Measurements from ENCODE around the gene BTBD19.

BTBD19 gene

DNA sequence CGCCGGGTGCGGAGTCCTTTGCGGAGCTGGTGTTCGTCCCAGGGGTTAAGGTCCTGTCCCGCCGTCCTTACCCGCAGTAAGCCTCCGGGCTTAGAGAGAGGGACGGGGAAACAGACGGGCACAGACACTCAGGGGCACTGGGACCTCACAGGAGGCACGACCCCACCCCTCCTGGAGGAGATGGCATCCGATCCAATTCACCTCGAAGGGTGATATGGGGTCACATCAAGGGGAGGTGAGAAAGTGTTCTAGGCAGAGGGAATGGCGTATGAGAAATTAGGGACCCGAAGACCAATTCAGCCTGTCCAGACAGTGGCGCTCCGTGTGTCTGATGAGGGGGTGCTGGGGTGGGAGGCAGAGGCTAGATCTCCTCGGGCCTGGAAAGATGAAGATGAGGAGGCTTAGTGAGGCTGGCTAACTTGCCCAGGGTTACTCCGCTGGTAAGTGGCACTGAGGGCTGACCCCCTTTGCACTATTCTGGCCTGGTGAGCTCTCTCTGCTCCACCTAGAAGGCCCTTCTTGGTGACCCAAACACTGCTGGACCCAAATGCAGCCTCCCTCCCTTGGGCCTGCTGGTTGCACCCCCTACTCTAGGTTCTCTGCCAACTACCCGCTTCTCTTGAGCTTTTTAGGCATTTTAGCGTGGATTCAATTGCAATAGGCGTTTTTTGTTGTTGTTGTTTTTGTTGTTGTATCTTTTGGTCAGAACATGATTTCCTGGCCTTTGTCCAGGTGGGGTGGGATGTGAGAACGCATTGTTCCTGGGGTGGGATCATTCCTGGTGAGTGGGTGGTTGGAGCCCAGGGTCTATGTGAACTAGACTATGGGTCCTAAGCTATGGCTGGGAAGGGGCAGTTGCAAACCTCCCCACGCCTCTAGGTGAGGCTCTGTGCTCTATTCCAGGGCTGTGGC is 12.3 kb downstream of the BTBD19 start:
- peak overlapping the region; percentile 96 for H4K8ac ChIP-seq (ENCODE audit: low read length)
- H3K36me3 ChIP-seq (ENCODE audit: control insufficient read depth in 1 of 2, insufficient read depth in 2 of 2, low read depth in 1 of 2, low read length in 2 of 2): peaks cover 3 to 13% of the 10 kb centered on the region in 2 experiments
- peak overlapping the region; percentile 100 for H4K91ac ChIP-seq (ENCODE audit: low read length)
- H3K4me2 ChIP-seq (ENCODE audit: low read length, poor library complexity, severe bottlenecking): peak overlapping the region; percentile 83
- H2BK120ac ChIP-seq (ENCODE audit: low read depth, low read length): peak overlapping the region; percentile 29
- no peaks in the 10 kb centered on the region for H3K79me1 ChIP-seq (replicated peaks; ENCODE audit: low read length, poor library complexity, severe bottlenecking)
- H3K18ac ChIP-seq (ENCODE audit: low read depth in 1 of 2, low read length in 2 of 2): peak overlapping the region; percentile 98 to 99
- H3K9ac ChIP-seq (ENCODE audit: low read length): peak overlapping the region; percentile 90
- peak overlapping the region; percentile 75 for H2AFZ ChIP-seq (ENCODE audit: low read depth, low read length)
- H2BK12ac ChIP-seq (ENCODE audit: low read length in 2 of 2): peak overlapping the region; percentile 11 to 59
- no peak for DNase-seq
- H2BK15ac ChIP-seq (ENCODE audit: low read depth, poor library complexity, severe bottlenecking): peak overlapping the region; percentile 74
- H3K9me3 ChIP-seq (ENCODE audit: control insufficient read depth, low read length): no peaks in the 10 kb centered on the region
- H2AK5ac ChIP-seq (ENCODE audit: low read length, severe bottlenecking): peak overlapping the region; percentile 22
- H2BK5ac ChIP-seq (ENCODE audit: low read depth, low read length, poor library complexity, severe bottlenecking): no peak overlapping the region
- H3K27me3 ChIP-seq (ENCODE audit: control insufficient read depth in 1 of 2, insufficient read depth in 1 of 2, low read length in 2 of 2): no peaks in the 10 kb centered on the region
- peak overlapping the region in 1 of 2 experiments; percentile 8 for H3K14ac ChIP-seq (ENCODE audit: low read length in 2 of 2)
- H3K23ac ChIP-seq (ENCODE audit: low read length in 2 of 2): no peak overlapping the region
- H3K4ac ChIP-seq (ENCODE audit: low read depth in 1 of 2, low read length in 2 of 2): peak overlapping the region; percentile 82 to 90
- H3K27ac ChIP-seq (ENCODE audit: low read length, poor library complexity, severe bottlenecking): peak overlapping the region; percentile 97
- 63% methylated on average over 25 of the region's 25 CpGs for WGBS
- H3K4me1 ChIP-seq (ENCODE audit: control insufficient read depth, insufficient read depth, low read depth, low read length): peaks cover 12% of the 10 kb centered on the region
- peak overlapping the region; percentile 58 to 76 for H3K4me3 ChIP-seq (ENCODE audit: insufficient read depth in 1 of 2, low read depth in 1 of 2, low read length in 2 of 2)

DNA sequence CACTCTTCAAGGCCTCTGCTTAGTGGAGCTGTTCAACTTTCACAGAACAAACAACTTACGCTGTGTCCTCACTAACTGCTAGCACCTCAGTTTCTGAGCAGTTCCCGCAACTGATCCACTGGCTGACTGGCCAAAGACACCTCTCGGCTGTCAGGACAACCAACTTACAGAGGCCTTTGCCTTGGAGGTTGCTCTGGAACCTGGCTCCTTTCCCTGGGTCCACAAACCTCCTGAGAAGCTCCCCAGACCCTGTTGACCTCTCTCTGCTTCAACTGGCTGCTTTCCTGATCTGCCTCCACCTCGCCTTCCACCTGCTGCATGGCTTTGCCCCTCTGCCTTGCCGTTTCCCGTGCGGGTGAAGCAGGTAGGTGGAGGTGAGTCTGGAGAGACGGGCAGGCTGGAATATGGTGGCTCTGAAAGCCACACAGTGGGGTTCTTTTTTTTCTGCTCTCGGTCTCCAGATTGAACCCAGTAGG is 13.0 kb downstream of the BTBD19 start:
- Histone ChIP-seq H2BK5ac (ENCODE audit: low read depth, low read length, poor library complexity, severe bottlenecking) (no peak overlapping the region), H3K4me3 (ENCODE audit: insufficient read depth in 1 of 2, low read depth in 1 of 2, low read length in 2 of 2) (no peak overlapping the region), H2AFZ (ENCODE audit: low read depth, low read length) (no peak overlapping the region), H3K9me3 (ENCODE audit: control insufficient read depth, low read length) (no peaks in the 10 kb centered on the region), H2BK120ac (ENCODE audit: low read depth, low read length) (no peak overlapping the region), H2BK12ac (ENCODE audit: low read length in 2 of 2) (peak overlapping the region; percentile 7 to 59), H3K27ac (ENCODE audit: low read length, poor library complexity, severe bottlenecking) (no peak overlapping the region), H4K91ac (ENCODE audit: low read length) (no peak overlapping the region), H4K8ac (ENCODE audit: low read length) (no peak overlapping the region), H2BK15ac (ENCODE audit: low read depth, poor library complexity, severe bottlenecking) (no peak overlapping the region), H3K14ac (ENCODE audit: low read length in 2 of 2) (no peak overlapping the region), H3K23ac (ENCODE audit: low read length in 2 of 2) (no peak overlapping the region), H3K36me3 (ENCODE audit: control insufficient read depth in 1 of 2, insufficient read depth in 2 of 2, low read depth in 1 of 2, low read length in 2 of 2) (peaks cover 3 to 8% of the 10 kb centered on the region in 2 experiments), H2AK5ac (ENCODE audit: low read length, severe bottlenecking) (no peak overlapping the region), H3K27me3 (ENCODE audit: control insufficient read depth in 1 of 2, insufficient read depth in 1 of 2, low read length in 2 of 2) (no peaks in the 10 kb centered on the region), H3K4me1 (ENCODE audit: control insufficient read depth, insufficient read depth, low read depth, low read length) (peaks cover 13% of the 10 kb centered on the region), H3K18ac (ENCODE audit: low read depth in 1 of 2, low read length in 2 of 2) (no peak overlapping the region), H3K4ac (ENCODE audit: low read depth in 1 of 2, low read length in 2 of 2) (no peak overlapping the region), H3K79me1 (replicated peaks; ENCODE audit: low read length, poor library complexity, severe bottlenecking) (no peaks in the 10 kb centered on the region), H3K4me2 (ENCODE audit: low read length, poor library complexity, severe bottlenecking) (no peak overlapping the region), H3K9ac (ENCODE audit: low read length) (peak overlapping the region; percentile 90)
- WGBS: 96% methylated on average over 8 of the region's 9 CpGs
- no peak for DNase-seq

- 83% methylated on average over 6 of the region's 6 CpGs for WGBS
- Histone ChIP-seq H2BK120ac (ENCODE audit: low read depth, low read length) (no peak overlapping the region), H2BK15ac (ENCODE audit: low read depth, poor library complexity, severe bottlenecking) (no peak overlapping the region), H3K4me1 (ENCODE audit: control insufficient read depth, insufficient read depth, low read depth, low read length) (peaks cover 15% of the 10 kb centered on the region), H3K9ac (ENCODE audit: low read length) (no peak overlapping the region), H3K36me3 (ENCODE audit: control insufficient read depth in 1 of 2, insufficient read depth in 2 of 2, low read depth in 1 of 2, low read length in 2 of 2) (peaks cover 3% of the 10 kb centered on the region in 2 experiments), H3K14ac (ENCODE audit: low read length in 2 of 2) (no peak overlapping the region), H3K18ac (ENCODE audit: low read depth in 1 of 2, low read length in 2 of 2) (peak overlapping the region in 1 of 2 experiments; percentile 18), H2BK12ac (ENCODE audit: low read length in 2 of 2) (peak overlapping the region; percentile 1 to 68), H4K91ac (ENCODE audit: low read length) (no peak overlapping the region), H3K27ac (ENCODE audit: low read length, poor library complexity, severe bottlenecking) (no peak overlapping the region), H3K4ac (ENCODE audit: low read depth in 1 of 2, low read length in 2 of 2) (no peak overlapping the region), H3K9me3 (ENCODE audit: control insufficient read depth, low read length) (no peaks in the 10 kb centered on the region), H3K4me3 (ENCODE audit: insufficient read depth in 1 of 2, low read depth in 1 of 2, low read length in 2 of 2) (no peak overlapping the region), H3K27me3 (ENCODE audit: control insufficient read depth in 1 of 2, insufficient read depth in 1 of 2, low read length in 2 of 2) (no peaks in the 10 kb centered on the region), H2AK5ac (ENCODE audit: low read length, severe bottlenecking) (no peak overlapping the region), H3K79me1 (replicated peaks; ENCODE audit: low read length, poor library complexity, severe bottlenecking) (no peaks in the 10 kb centered on the region), H3K23ac (ENCODE audit: low read length in 2 of 2) (no peak overlapping the region), H4K8ac (ENCODE audit: low read length) (no peak overlapping the region), H2AFZ (ENCODE audit: low read depth, low read length) (no peak overlapping the region), H2BK5ac (ENCODE audit: low read depth, low read length, poor library complexity, severe bottlenecking) (no peak overlapping the region), H3K4me2 (ENCODE audit: low read length, poor library complexity, severe bottlenecking) (no peak overlapping the region)
- no peak for DNase-seq
These were observed 13.9 kb downstream of the BTBD19 start for GRCh38 chr1:44822131-44822701.

GRCh38 chr1:44822981-44823451 is 14.7 kb downstream of the BTBD19 start:
- Histone ChIP-seq H2BK12ac (ENCODE audit: low read length in 2 of 2) (peak overlapping the region in 1 of 2 experiments; percentile 61), H3K27me3 (ENCODE audit: control insufficient read depth in 1 of 2, insufficient read depth in 1 of 2, low read length in 2 of 2) (no peaks in the 10 kb centered on the region), H3K9me3 (ENCODE audit: control insufficient read depth, low read length) (no peaks in the 10 kb centered on the region), H3K9ac (ENCODE audit: low read length) (no peak overlapping the region), H4K8ac (ENCODE audit: low read length) (peak overlapping the region; percentile 42), H3K18ac (ENCODE audit: low read depth in 1 of 2, low read length in 2 of 2) (peak overlapping the region in 1 of 2 experiments; percentile 28), H3K79me1 (replicated peaks; ENCODE audit: low read length, poor library complexity, severe bottlenecking) (no peaks in the 10 kb centered on the region), H2BK5ac (ENCODE audit: low read depth, low read length, poor library complexity, severe bottlenecking) (no peak overlapping the region), H3K27ac (ENCODE audit: low read length, poor library complexity, severe bottlenecking) (no peak overlapping the region), H4K91ac (ENCODE audit: low read length) (peak overlapping the region; percentile 9), H3K4me2 (ENCODE audit: low read length, poor library complexity, severe bottlenecking) (no peak overlapping the region), H3K23ac (ENCODE audit: low read length in 2 of 2) (peak overlapping the region in 1 of 2 experiments; percentile 18), H3K4ac (ENCODE audit: low read depth in 1 of 2, low read length in 2 of 2) (no peak overlapping the region), H3K14ac (ENCODE audit: low read length in 2 of 2) (peak overlapping the region in 1 of 2 experiments; percentile 55), H2BK120ac (ENCODE audit: low read depth, low read length) (no peak overlapping the region), H2AK5ac (ENCODE audit: low read length, severe bottlenecking) (no peak overlapping the region), H3K36me3 (ENCODE audit: control insufficient read depth in 1 of 2, insufficient read depth in 2 of 2, low read depth in 1 of 2, low read length in 2 of 2) (peaks cover 0 to 3% of the 10 kb centered on the region in 2 experiments), H3K4me1 (ENCODE audit: control insufficient read depth, insufficient read depth, low read depth, low read length) (peaks cover 15% of the 10 kb centered on the region), H3K4me3 (ENCODE audit: insufficient read depth in 1 of 2, low read depth in 1 of 2, low read length in 2 of 2) (no peak overlapping the region), H2BK15ac (ENCODE audit: low read depth, poor library complexity, severe bottlenecking) (no peak overlapping the region), H2AFZ (ENCODE audit: low read depth, low read length) (no peak overlapping the region)
- DNase-seq: no peak
- WGBS: 98% methylated on average over 15 of the region's 15 CpGs

All from mesenchymal stem cell (in vitro differentiated cells and primary cell).